DMS53 (cell line): Measurements from ENCODE around the gene KRT222.

Source experiments
- DNase-seq: peaks from one replicate; lab custom pipeline; 2025; lab: John Stamatoyannopoulos, UW

KRT222 gene

GRCh38 chr17:40658396-40658795, 6.6 kb downstream of the KRT222 start:
- no peak for DNase-seq

GRCh38 chr17:40651939-40652338, 13.0 kb downstream of the KRT222 start:
- no peak for DNase-seq

GRCh38 chr17:40648384-40648968, 16.5 kb downstream of the KRT222 start:
- DNase-seq, result peak; percentile 65

- peak; percentile 87 for DNase-seq
These were observed 17.2 kb downstream of the KRT222 start, which contains the start of gene SMARCE1 for GRCh38 chr17:40647624-40648383. TSS of gene SMARCE1 (minus strand) at chr17:40647818. CDS start at chr17:40645802, 2,016 bp downstream.

- peak; percentile 63 for DNase-seq
These were observed 18.0 kb downstream of the KRT222 start for GRCh38 chr17:40646791-40647623.

- no peak for DNase-seq
These were observed 19.0 kb downstream of the KRT222 start for GRCh38 chr17:40645943-40646342.

GRCh38 chr17:40645291-40645690, 19.7 kb downstream of the KRT222 start:
- no peak for DNase-seq

GRCh38 chr17:40637931-40638330, 27.0 kb downstream of the KRT222 start:
- DNase-seq, result no peak

GRCh38 chr17:40633871-40634270, 31.1 kb downstream of the KRT222 start:
- no peak for DNase-seq

GRCh38 chr17:40632216-40632615, 32.8 kb downstream of the KRT222 start:
- no peak for DNase-seq

- DNase-seq, result no peak
These were observed 35.1 kb downstream of the KRT222 start for GRCh38 chr17:40629842-40630241.

GRCh38 chr17:40625311-40625710, 39.7 kb downstream of the KRT222 start:
- DNase-seq, result no peak

GRCh38 chr17:40623419-40624210, 41.4 kb downstream of the KRT222 start:
- no peak for DNase-seq

- DNase-seq, result no peak
These were observed 42.5 kb downstream of the KRT222 start for GRCh38 chr17:40622509-40622928.

GRCh38 chr17:40621578-40621977, 43.4 kb downstream of the KRT222 start:
- no peak for DNase-seq

GRCh38 chr17:40621019-40621418, 44.0 kb downstream of the KRT222 start:
- no peak for DNase-seq

- DNase-seq, result no peak
These were observed 46.0 kb downstream of the KRT222 start for GRCh38 chr17:40618754-40619625.

GRCh38 chr17:40617678-40618240, 47.2 kb downstream of the KRT222 start:
- peak; percentile 9 for DNase-seq

- no peak for DNase-seq
These were observed 48.4 kb downstream of the KRT222 start for GRCh38 chr17:40616592-40616991.

- no peak for DNase-seq
These were observed 49.0 kb downstream of the KRT222 start for GRCh38 chr17:40615841-40616476.
